ENCODE results near the gene KRTCAP2.
A peak's percentile ranks its signal among the peaks of the same experiment; 100 is the strongest.
"Not testable (repeated sequence)": the region's sequence is repeated elsewhere in the genome, so short reads cannot be mapped to it uniquely, and the experiment has no call there.

The KRTCAP2 gene

DNA sequence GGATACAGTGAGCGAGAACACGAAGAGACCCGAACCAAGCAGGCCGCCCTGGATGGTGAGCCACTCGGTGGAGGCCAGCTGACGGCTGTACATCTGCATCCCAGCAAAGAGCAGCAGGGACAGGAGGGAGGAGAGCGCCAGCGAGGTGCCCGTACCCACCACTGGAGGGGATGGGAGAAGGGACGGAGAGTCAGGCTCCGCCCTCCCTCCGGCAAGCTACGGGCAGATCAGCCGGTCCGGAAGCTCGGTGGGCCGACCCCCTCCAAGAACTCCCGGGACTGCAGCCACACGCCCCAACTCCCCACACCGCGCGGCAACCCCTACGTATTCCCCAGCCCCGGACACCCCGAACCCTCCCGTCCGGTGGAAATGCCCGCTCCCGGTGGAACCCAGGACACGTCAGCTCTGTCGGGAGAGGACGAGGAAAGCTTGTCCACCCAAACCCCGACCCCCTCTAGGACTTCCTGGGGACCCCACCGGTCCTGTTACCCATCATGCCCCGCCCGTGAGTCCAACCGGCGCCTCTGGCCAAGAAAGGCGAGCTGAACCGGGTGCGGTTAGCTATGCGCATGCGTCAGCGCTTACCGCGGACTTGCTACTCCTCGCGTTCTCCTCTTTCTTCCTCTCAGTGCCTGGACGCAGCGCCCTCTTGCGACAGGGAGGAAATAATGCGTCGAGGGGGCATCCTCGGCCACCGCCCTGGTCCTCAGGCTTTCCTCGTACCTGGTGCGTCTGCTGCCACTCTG, at the start of gene KRTCAP2:
Gene KRTCAP2, minus strand, starts transcription at position 573 of the 746 bp plus-strand sequence. Its CDS starts 80 bp downstream, at position 493.
- DNase-seq (ENCODE audit: low read depth in 2 of 2) = peak; percentile 91 to 93

GRCh38 chr1:155220211-155220965, 47.3 kb upstream of the KRTCAP2 start:
- DNase-seq (ENCODE audit: low read depth in 2 of 2) = not testable (repeated sequence)

- no peak for DNase-seq (ENCODE audit: low read depth in 2 of 2)
Observed at GRCh38 chr1:155219592-155220031, 46.5 kb upstream of the KRTCAP2 start.

GRCh38 chr1:155218854-155219591, 45.9 kb upstream of the KRTCAP2 start:
- DNase-seq (ENCODE audit: low read depth in 2 of 2) = no peak

GRCh38 chr1:155214702-155215101, 41.6 kb upstream of the KRTCAP2 start:
- DNase-seq (ENCODE audit: low read depth in 2 of 2) = not testable (repeated sequence)

DNA sequence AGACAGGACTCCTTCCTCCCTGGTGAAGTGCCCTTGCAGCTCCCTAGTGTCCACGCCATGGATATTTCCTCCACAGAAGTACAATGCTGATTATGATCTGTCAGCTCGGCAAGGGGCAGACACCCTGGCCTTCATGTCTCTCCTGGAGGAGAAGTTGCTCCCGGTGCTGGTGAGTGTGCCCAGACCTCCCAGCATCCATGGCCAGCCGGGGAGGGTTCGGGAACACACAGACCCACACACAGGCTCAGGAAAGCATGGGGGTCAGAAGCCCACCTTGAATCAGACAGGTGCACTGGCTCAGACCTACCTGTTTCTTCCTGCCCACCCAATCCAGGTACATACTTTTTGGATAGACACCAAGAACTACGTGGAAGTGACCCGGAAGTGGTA, 38.9 kb upstream of the KRTCAP2 start:
- DNase-seq (ENCODE audit: low read depth in 2 of 2) = not testable (repeated sequence)

- DNase-seq (ENCODE audit: low read depth in 2 of 2) = not testable (repeated sequence)
Observed at GRCh38 chr1:155211381-155212050, 38.4 kb upstream of the KRTCAP2 start.

GRCh38 chr1:155210314-155211104, 37.4 kb upstream of the KRTCAP2 start:
- no peak for DNase-seq (ENCODE audit: low read depth in 2 of 2)

DNA sequence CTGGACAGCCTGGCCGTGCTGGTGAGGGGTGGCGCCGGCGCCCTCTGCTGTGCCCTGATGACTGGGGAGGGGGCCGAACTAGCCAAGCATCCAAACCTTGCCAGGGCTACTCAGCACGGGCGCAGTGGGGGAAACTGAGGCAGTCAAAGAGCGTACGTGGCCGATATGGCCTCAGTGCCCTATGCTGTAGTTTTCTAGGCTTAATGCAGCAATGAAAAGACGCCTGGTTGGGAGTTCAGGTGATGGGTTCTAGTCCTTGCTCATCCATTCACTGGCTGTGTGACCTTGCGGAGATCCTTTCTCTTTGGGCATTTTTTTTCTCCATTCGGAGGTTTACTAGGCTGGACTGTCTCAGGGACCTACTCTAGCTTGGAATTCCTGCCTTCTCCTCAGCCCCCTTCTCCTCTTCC, 36.2 kb upstream of the KRTCAP2 start:
- DNase-seq (ENCODE audit: low read depth in 2 of 2) = no peak

DNA sequence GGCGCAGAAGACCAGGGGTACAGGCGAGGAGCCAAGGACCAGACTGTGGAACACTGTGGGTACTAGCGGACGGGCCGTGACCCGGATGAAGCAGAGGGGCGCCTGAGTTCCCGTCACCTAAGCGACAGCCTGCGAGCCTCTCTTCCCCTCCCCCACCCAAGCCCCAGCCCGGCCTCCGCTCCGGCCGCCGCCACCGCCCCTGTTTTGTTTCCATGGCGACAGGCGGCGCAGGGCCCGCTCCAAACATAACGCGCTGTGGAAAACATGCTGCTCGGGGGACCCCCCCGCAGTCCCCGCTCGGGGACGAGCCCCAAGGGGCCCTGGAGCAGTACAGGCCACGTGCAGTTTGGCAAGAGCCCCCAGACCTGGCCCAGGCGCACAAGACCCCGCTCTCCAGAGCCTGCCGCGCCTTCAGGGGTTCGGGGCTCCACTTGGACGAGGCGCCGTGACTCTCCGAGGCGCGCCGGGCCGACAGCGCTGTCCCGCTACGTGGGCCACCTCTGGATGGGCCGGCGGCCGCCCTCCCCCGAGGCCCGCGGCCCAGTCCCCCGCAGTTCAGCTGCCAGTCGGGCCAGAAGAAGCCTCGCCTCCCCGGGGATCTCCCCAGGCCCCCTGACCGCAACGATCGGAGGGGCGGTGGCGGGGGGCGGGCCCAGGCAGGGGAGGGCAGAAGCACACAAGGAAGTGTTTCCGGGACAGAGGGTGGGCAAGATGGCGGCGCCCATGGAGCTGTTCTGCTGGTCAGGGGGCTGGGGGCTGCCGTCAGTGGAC, 35.6 kb upstream of the KRTCAP2 start, which contains the start of gene MTX1:
Gene MTX1, plus strand, starts transcription at position 155 of the 771 bp plus-strand sequence. Its CDS starts 110 bp downstream, at position 265.
- DNase-seq (ENCODE audit: low read depth in 2 of 2) = peak; percentile 82 to 89

- no peak for DNase-seq (ENCODE audit: low read depth in 2 of 2)
Observed at GRCh38 chr1:155207806-155208540, 34.9 kb upstream of the KRTCAP2 start, which contains the start of gene THBS3. Gene THBS3, minus strand, starts transcription at chr1:155207897. Its CDS starts 21 bp downstream, at chr1:155207876.

- DNase-seq (ENCODE audit: low read depth in 2 of 2) = peak; percentile 82 to 86
Observed at GRCh38 chr1:155206891-155207805, 34.0 kb upstream of the KRTCAP2 start.

DNA sequence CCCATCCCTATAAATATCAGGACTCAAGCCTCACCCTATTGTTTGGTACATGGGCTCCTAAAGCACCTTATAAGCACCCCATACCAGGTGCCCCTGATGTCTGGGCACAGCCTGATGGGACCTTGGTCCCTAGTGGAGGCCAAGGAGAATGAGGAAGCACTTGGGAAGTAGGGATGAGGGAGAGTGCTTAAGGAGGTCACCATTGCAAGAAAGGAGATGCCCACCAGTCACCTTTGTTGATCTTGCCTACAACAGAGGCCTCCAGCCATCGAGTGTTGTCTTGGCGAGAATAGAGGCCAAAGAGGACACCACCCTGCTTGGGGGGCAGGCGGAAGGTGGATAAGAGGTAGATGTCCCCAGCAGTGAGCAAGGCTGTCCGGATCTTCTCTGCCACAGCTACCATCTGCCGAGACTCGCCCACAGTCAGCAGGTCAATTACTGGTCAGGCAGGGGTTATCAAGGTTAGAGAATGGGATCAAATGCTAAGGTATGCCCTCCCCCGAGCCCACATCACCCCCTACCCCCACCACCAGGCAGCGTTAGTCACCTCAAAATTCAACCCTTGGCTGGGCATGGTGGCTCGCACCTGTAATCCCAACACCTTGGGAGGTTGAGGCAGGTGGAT, 33.0 kb upstream of the KRTCAP2 start:
- DNase-seq (ENCODE audit: low read depth in 2 of 2) = no peak

GRCh38 chr1:155205035-155205434, 31.9 kb upstream of the KRTCAP2 start:
- no peak for DNase-seq (ENCODE audit: low read depth in 2 of 2)

GRCh38 chr1:155202731-155203515, 29.8 kb upstream of the KRTCAP2 start:
- DNase-seq (ENCODE audit: low read depth in 2 of 2) = no peak

- no peak for DNase-seq (ENCODE audit: low read depth in 2 of 2)
Observed at GRCh38 chr1:155202198-155202597, 29.1 kb upstream of the KRTCAP2 start.

- DNase-seq (ENCODE audit: low read depth in 2 of 2) = no peak
Observed at GRCh38 chr1:155200920-155201319, 27.8 kb upstream of the KRTCAP2 start.
